Activated CD4-positive, alpha-beta T cell treated with anti-CD3 and anti-CD28 coated beads for 48 hours (primary cell): Measurements from ENCODE around the gene C2orf69.

Experiments used
- DNase-seq: peaks from one replicate; pipeline ENCODE4 v3.0.0-alpha.2; 2020

The C2orf69 gene

DNA sequence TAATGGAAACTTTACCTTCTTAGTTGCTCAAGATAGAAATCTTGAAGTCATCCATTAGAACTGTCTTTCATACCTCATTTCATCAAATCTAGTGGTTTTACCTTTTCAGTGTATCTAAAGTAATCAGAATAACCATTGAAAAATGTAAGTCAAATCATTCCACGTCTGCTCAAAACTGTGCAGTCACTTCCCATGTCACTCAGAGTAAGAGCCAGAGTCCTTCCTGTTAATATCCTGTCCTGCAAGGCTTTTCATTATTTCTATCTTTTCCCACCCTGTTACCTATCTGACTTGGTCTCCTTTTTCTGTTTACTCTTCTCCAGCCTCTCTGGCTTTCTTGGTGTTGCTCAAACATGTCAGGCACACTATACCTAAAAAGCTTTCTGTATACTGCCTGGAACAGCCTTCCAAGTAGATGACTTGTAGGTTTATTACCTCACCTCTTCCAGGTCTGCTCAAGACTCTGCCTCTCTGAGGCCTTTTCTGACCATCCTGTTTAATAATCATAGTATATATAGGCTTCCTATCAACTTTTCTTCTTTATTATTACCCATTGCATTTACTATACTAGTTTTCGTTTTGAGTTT, 3.4 kb downstream of the C2orf69 start:
- no peak for DNase-seq

- DNase-seq: no peak
Measured at GRCh38 chr2:199916980-199917379, 5.9 kb downstream of the C2orf69 start.

- DNase-seq: no peak
Measured at GRCh38 chr2:199922856-199923255, 11.8 kb downstream of the C2orf69 start.

GRCh38 chr2:199923924-199924323, 12.8 kb downstream of the C2orf69 start:
- DNase-seq: no peak

DNA sequence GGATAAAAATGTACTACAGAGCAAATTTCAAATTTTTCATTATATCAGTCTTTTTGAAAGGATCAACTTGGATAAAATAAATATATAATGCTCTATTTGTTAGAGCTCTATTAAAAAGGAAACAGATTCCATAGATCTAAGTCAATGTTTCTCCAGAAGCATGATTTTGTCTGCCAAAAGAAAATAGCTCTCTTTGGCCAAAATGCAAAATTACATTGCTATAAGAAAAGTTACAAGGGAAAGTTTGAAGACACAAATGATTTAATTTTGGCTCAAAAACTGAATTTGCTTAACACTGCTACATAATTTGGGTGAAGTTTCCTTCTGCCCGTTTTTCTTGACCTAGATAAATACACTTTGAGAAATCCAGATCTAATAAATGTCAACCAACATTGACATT, 15.7 kb downstream of the C2orf69 start:
- no peak for DNase-seq

DNA sequence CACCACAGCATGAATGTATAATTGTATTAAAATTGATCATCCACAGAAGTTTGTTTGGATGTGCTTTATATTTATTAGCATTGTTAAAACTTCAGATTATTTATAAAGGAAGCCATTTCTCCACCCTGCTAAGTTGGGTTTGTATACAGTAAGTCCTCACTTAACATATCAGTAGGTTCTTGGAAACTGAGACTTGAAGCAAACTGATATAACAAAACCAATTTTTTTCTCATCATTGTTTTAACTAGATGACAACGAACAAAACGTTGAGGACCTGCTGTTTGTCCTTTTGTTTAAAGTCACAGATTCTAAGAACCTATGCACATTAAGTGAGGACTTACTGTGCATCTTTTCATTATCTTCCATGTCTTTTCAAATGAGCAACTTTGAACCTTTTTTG, 17.1 kb downstream of the C2orf69 start:
- DNase-seq: no peak

GRCh38 chr2:199928626-199929025, 17.5 kb downstream of the C2orf69 start:
- DNase-seq: no peak

- no peak for DNase-seq
Measured at GRCh38 chr2:199929262-199929661, 18.2 kb downstream of the C2orf69 start.

DNA sequence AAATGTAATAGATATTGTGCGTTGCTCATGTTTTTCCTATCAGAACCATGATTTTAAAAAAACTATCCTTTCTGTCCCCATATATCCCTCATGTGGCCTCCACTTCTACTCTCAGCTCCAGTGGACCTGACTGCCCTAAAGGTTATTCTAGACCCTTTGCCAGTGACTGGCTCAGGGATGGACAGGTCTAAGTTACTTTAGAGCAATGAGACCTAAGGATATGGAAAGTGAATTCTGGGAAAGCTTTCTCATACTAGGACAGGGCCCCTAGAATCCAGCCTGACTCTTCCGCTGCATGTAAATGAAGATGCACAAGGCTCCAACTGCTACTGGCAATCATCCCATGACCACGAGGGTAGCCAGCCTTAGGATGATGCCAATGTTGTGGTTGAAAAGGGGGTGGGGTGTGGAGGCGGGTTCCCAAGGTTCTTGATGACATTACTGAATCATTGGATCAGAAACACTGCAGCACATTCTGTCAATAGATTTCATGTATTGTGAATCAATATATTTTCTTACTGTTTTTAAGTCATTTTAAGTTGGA, 21.3 kb downstream of the C2orf69 start:
- no peak for DNase-seq

- DNase-seq: no peak
Measured at GRCh38 chr2:199933466-199933865, 22.4 kb downstream of the C2orf69 start.

GRCh38 chr2:199936554-199936953, 25.5 kb downstream of the C2orf69 start:
- no peak for DNase-seq

DNA sequence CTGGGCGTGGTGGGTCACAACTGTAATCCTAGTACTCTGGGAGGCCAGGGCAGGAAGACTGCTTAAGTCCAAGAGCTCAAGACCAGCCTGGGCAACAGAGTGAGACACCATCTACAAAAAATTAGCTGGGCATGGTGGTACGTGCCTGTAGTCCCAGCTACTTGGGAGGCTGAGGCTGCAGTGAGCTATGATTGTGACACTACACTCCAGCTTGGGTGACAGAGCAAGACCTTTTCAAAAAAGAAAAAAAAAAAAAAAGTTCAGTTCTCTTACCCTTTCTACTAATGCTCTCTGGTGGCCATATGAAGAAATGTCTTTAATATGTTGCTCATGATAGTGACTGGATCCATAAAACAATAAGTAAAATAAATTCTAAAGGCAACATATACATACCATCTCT, 29.3 kb downstream of the C2orf69 start:
- no peak for DNase-seq

DNA sequence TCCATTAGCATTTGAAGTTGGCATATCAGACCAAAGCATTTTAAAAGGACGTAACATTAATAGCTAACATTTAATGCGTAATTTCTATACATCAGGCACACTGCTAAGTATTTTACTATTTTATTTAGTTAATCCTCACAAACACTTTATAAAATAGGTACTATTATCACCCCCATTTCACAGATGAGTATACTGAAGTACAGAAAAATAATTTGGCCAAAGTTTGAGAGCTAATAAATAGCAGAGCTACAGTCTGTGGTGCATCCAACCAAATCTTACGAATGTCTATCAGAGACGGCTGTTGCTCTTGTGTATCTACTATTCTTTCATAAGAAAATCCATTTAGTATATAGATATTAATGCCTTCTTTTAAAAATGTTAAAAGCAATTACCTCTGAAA, 32.3 kb downstream of the C2orf69 start:
- no peak for DNase-seq

DNA sequence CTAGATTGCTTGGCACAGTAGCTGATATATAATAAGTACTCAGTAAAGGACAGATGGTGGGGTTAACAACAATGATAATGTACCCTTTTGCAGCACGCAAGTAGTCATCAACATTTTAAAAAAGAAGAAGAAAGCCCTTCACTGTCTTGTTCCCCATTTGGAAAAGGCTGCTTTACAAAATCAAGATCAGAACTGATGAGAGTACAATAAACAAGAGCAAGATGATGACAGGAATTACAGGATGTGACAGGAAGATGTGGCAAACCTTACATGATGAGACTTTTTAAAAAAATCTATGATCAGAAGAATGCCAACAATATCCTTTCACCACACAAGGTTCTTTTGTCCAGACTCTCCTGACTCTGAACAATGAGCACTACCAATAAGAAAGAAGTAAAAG, 35.1 kb downstream of the C2orf69 start:
- no peak for DNase-seq

DNA sequence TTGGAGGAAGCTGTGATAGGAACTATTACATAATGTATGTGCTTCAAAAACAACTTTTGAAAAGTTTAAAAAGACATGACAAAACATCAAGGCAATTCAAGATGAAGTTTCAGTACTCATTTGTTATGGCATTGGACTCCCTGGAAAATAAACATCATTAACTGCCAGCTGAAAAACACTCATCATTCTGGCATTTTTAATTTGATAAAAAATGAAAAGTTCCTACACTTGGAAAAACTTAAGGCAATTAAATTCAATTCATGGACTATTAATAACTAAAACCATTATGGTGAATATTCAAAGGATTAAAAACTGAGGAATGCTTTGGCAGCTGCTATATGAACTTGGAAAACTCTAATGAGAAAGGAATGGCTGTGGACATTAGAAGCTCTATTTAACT, 35.7 kb downstream of the C2orf69 start:
- DNase-seq: no peak

DNA sequence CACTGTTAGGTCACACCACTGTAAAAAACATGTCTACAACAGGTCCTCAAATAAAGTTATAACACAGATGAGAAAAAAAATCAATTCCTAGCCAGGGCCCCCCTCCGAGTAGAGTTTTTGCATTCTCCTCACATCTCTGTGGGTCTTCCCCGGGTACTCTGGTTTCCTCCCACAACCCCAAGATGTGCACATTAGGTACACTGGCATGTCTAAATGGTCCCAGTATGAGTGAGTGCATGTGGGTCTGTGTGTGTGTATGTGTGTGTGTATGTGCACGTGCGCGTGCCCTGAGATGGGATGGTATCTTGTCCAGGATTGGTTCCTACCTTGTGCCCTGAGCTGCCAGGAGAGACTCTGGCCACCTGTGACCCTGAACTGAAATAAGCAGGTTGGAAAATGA, 39.3 kb downstream of the C2orf69 start:
- DNase-seq: no peak

GRCh38 chr2:199951023-199951422, 39.9 kb downstream of the C2orf69 start:
- no peak for DNase-seq

- no peak for DNase-seq
Measured at GRCh38 chr2:199955007-199955338, 43.9 kb downstream of the C2orf69 start.

- DNase-seq: peak; percentile 86
Measured at GRCh38 chr2:199955339-199956061, 44.4 kb downstream of the C2orf69 start, which contains the start of the genes MAIP1 and TYW5. Gene MAIP1, plus strand, starts transcription at chr2:199955582. Its CDS starts 217 bp downstream, at chr2:199955799. Gene TYW5, minus strand, starts transcription at chr2:199955491. Its CDS starts 21 bp downstream, at chr2:199955470.

GRCh38 chr2:199956062-199956380, 44.9 kb downstream of the C2orf69 start:
- DNase-seq: no peak

GRCh38 chr2:199958014-199958413, 46.9 kb downstream of the C2orf69 start:
- DNase-seq: no peak

DNA sequence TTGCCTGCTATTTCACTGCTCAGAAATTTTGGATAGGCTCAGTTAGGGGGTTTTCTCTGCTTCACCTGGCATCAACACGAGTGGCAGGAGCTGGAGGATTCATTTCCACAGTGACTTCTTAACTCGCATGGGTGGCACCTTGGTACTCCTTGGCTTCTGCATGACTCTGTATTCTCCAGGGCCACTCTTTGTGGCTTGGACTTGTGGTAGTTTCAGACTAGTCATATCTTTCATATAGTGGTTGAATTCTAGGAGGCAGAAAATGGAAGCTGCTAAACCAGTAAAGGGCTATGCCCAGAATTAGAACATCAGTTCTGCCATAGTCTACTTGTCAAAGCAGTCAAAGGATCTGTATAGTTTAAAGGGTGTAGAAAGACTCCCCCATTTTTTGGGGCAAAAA, 51.1 kb downstream of the C2orf69 start:
- no peak for DNase-seq

DNA sequence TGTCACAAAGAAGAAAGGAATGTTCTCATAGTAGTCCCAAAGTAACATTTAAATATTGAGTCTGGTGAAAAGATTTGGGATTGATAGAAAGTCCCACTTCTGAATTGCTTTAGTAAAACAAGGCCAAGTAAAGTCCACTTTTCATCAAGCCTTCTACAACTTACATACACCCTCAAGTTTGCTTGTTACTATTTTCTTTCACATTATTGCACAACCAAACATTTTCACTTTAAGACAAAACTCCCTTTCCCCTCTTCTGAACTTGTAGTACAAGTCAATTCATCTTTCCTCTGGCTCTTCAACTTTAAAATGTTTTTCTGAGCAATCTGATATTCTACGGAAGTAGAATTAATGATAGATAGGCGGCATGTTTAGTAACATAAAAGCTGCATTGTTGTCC, 55.3 kb downstream of the C2orf69 start:
- no peak for DNase-seq

GRCh38 chr2:199966976-199967375, 55.9 kb downstream of the C2orf69 start:
- no peak for DNase-seq

DNA sequence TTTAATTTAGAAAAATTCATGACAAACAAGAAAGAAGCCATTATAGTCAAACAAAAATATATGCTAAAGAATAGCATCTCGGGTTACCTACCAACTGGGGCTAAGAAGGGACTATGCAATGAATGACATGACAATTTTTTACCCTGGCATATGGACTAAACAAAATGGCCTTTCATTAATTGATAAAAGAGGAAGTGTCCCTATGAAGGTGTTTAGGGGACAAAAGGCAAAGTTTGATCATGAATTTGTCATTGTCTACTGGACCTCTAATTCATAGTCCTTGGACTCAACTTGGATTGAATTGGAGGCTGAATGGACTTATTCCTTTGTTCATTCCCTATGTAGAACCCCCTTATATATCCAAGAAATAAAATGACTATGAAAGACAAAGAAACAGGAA, 57.0 kb downstream of the C2orf69 start:
- no peak for DNase-seq
